NB4 (cell line): ENCODE results near the gene AIFM3.
A peak's percentile ranks its signal among the peaks of the same experiment; 100 is the strongest.

Experiments
- DNase-seq: peaks from one replicate; pipeline ENCODE4 v3.0.0; 2010; ENCODE audit warnings: low read depth
- H3K4me3 ChIP-seq: one replicate; pipeline ENCODE4 v1.5.1; 2011; ENCODE audit warnings: mild to moderate bottlenecking, low read depth, low read length, moderate library complexity
- MYC ChIP-seq: IDR thresholded peaks from 2 replicates; pipeline ENCODE4 v1.6.1; 2011; ENCODE audit warnings: low read depth, low read length
- POLR2A ChIP-seq: IDR thresholded peaks from 2 replicates; pipeline ENCODE4 v1.6.1; 2011; ENCODE audit warnings: mild to moderate bottlenecking; ENCODE audit not compliant: insufficient read length; ENCODE audit errors: extremely low read depth
- TF ChIP-seq, protein P1 (sequence below): IDR thresholded peaks from one replicate; pipeline ENCODE4 v1.5.1; 2012; ENCODE audit warnings: low read depth, low read length
- TF ChIP-seq, protein P2 (sequence below): IDR thresholded peaks from 2 replicates; pipeline ENCODE4 v1.6.1; 2011; ENCODE audit warnings: low read depth, low read length

Gene AIFM3

DNA sequence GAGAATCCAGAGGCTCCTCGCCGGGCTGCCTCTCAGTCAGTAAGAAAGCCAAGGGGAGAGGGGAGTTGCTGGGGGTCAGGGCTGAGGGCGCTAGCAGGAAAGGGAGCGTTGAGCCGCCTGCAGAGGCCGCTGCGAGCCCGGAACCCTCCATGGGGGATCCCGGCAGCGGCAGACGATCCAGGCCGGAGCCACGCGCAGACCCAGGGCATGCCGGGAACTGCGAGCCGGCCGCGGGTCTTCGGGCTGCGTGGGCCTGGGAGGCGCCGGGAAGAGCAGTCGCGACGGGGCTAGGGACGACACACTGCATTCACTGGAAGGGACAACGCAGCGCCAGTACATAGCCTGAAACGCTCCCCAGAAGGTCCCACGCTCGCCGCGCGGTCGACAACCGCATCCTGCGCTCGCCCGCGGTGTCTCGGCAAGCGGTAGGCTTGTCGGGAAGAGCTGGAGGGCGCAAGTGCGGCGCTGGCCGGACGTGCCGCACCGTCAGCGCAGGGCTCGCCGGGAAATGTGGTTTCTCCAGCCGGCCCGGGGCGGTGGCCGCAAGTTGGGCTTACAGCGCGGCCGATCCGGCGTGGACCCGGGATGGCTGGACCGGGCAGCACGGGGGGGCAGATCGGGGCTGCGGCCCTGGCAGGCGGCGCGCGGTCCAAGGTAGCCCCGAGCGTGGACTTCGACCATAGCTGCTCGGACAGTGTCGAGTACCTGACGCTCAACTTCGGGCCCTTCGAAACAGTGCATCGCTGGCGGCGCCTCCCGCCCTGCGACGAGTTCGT, 14.9 kb downstream of the AIFM3 start, which contains the start of gene LZTR1:
LZTR1 (plus strand) TSS at position 511 of the 776 bp plus-strand sequence; CDS start at position 586, 75 bp downstream.
- peak; percentile 90 for DNase-seq
- TF ChIP-seq, protein P1, sequence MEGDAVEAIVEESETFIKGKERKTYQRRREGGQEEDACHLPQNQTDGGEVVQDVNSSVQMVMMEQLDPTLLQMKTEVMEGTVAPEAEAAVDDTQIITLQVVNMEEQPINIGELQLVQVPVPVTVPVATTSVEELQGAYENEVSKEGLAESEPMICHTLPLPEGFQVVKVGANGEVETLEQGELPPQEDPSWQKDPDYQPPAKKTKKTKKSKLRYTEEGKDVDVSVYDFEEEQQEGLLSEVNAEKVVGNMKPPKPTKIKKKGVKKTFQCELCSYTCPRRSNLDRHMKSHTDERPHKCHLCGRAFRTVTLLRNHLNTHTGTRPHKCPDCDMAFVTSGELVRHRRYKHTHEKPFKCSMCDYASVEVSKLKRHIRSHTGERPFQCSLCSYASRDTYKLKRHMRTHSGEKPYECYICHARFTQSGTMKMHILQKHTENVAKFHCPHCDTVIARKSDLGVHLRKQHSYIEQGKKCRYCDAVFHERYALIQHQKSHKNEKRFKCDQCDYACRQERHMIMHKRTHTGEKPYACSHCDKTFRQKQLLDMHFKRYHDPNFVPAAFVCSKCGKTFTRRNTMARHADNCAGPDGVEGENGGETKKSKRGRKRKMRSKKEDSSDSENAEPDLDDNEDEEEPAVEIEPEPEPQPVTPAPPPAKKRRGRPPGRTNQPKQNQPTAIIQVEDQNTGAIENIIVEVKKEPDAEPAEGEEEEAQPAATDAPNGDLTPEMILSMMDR = peak; percentile 53
- TF ChIP-seq, protein P2, sequence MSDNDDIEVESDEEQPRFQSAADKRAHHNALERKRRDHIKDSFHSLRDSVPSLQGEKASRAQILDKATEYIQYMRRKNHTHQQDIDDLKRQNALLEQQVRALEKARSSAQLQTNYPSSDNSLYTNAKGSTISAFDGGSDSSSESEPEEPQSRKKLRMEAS = peak; percentile 34; the same call in 1 of the 2 replicates
- TF ChIP-seq POLR2A (peak; percentile 93), MYC (peak; percentile 53; the same call in 1 of the 2 replicates)
- peak within 1 kb of the TSS; percentile 88 for H3K4me3 ChIP-seq

DNA sequence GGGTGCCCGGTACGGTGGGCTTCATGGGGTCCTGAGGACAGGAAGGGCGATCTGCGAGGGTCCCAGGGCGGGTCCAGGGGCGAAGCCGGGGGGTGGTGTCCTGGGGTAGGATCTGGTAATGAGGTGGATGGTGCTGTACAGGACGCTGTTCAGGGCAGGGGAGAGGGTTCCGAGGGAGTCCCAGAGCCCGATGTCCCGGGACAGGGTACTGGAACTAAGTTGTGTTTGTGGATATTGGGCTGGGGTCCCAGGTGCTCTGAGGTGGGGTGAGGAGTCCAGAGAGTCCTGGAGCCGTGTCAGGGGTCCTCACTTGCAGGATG, 15.5 kb downstream of the AIFM3 start:
- H3K4me3 ChIP-seq = peak overlapping the region; percentile 88
- DNase-seq = no peak
- TF ChIP-seq, protein P1 = no peak
- no peak for TF ChIP-seq MYC
- TF ChIP-seq POLR2A = no peak
- TF ChIP-seq, protein P2 = no peak

DNA sequence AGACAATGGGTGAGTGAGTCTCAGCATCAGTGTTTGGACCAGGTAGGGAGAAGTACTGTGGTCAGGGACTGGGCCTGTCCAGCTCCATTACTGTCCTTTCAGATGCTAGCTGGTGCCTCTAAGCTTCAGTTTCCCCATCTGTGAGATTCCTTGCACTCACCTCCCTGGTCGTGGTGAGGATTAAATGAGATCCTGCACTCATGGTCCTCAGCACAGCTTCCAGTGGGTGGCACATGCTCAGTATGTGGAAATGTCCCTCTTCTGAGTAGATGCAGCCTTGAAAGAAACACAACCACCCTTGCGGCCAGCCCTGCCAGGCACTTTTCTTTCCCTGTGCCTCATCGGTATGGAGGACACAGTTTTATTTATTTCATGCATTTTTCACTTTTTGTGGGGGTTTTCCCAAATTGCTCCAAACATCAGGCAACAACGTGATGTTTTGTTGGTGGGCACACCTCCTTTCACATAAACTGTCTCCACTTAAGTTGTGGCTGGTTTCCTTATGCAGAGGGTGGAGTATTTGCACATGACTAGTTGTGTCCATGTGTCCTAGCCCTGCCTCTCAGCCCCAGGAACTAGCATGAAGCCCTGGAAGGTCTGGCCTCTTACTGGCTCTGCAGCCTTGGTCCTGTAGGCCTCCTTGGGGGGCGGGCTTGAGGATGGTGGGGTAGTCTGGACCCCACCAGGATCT, 16.2 kb downstream of the AIFM3 start:
- no peak for DNase-seq
- H3K4me3 ChIP-seq = peak overlapping the region; percentile 88
- TF ChIP-seq, protein P1 = no peak
- TF ChIP-seq, protein P2 = no peak
- no peak for TF ChIP-seq POLR2A
- no peak for TF ChIP-seq MYC

DNA sequence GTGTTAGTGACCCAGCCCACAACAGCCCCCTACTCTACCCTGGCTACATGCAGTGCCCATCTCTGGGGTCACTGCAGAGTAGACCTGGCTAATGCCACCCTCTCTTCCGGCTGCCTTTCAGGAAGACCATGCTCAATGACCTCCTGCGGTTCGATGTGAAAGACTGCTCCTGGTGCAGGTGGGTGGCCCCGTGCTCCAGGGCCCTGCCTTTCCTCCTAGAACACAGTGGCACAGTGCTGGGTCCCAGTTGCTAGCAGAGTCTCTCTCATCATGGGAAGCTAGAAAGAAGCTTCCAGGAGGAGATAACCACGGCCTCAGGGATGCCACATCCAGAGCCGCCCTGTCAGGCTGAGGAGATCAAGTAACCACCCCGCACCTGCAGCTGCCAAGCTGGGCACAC, 18.7 kb downstream of the AIFM3 start:
- DNase-seq = no peak
- no peak overlapping the region for H3K4me3 ChIP-seq
- TF ChIP-seq, protein P2 = no peak

DNA sequence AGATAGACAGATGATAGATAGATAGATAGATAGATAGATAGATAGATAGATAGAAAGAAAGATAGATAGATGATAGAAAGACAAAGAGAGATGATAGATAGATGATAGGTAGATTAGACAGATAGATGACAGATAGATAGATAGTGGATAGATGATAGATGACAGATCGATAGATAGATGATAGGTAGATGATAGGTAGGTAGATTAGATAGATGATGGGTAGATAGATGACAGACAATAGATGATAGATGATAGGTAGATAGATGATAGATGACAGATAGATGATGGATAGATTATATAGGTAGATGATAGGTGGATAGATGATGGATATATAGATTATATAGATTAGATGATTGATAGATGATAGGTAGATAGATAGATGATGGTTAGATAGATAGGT, 19.3 kb downstream of the AIFM3 start:
- DNase-seq = no peak
- TF ChIP-seq POLR2A = no peak
- no peak for TF ChIP-seq MYC
- TF ChIP-seq, protein P1 = no peak
- TF ChIP-seq, protein P2 = no peak
- H3K4me3 ChIP-seq = no peak overlapping the region

DNA sequence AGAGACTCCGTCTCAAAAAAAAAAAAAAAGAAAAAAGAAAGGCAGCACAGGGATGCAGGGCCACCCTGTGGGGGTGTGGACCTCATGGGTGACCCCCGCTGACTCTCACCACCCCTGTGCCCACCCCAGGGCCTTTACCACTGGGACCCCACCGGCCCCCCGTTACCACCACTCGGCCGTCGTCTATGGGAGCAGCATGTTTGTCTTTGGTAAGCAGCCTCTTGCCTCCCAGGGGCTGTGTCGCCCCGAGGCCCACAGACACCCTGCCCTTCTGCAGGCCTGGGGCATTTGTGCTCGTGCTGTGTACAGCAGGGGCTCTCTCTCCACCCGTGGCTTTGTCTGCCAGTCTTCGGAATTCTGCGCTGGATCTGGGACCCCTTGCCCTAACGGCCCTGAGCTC, 20.3 kb downstream of the AIFM3 start:
- H3K4me3 ChIP-seq = no peak overlapping the region
- DNase-seq = no peak
- TF ChIP-seq, protein P1 = no peak
- TF ChIP-seq, protein P2 = no peak
- TF ChIP-seq MYC (no peak), POLR2A (no peak)
